GM19238 (cell line): ENCODE results near the gene SOX21.

ENCODE experiments used
- DNase-seq: peaks from one replicate; pipeline ENCODE4 v3.0.0; 2011; ENCODE audit warnings: low spot score; ENCODE audit not compliant: insufficient read length

SOX21 gene

GRCh38 chr13:94709001-94709834, 3.1 kb downstream of the SOX21 start:
- no peak for DNase-seq

GRCh38 chr13:94708031-94708859, 4.1 kb downstream of the SOX21 start:
- DNase-seq, result no peak

- DNase-seq, result no peak
These were observed 4.8 kb downstream of the SOX21 start for GRCh38 chr13:94707400-94708021.

- no peak for DNase-seq
These were observed 5.4 kb downstream of the SOX21 start for GRCh38 chr13:94706843-94707399.

- no peak for DNase-seq
These were observed 6.1 kb downstream of the SOX21 start for GRCh38 chr13:94706101-94706842.

GRCh38 chr13:94705081-94706030, 7.0 kb downstream of the SOX21 start:
- no peak for DNase-seq

GRCh38 chr13:94704377-94705080, 7.8 kb downstream of the SOX21 start:
- DNase-seq, result no peak

- no peak for DNase-seq
These were observed 8.5 kb downstream of the SOX21 start for GRCh38 chr13:94703721-94704314.

GRCh38 chr13:94703271-94703670, 9.1 kb downstream of the SOX21 start:
- no peak for DNase-seq

- DNase-seq, result no peak
These were observed 9.9 kb downstream of the SOX21 start for GRCh38 chr13:94702181-94703041.

- no peak for DNase-seq
These were observed 10.8 kb downstream of the SOX21 start for GRCh38 chr13:94701313-94702180.

GRCh38 chr13:94700536-94700935, 11.8 kb downstream of the SOX21 start:
- no peak for DNase-seq

- DNase-seq, result no peak
These were observed 12.3 kb downstream of the SOX21 start for GRCh38 chr13:94700051-94700535.

- DNase-seq, result no peak
These were observed 16.2 kb downstream of the SOX21 start for GRCh38 chr13:94696171-94696570.

GRCh38 chr13:94692030-94692429, 20.3 kb downstream of the SOX21 start:
- no peak for DNase-seq

- DNase-seq, result no peak
These were observed 28.9 kb downstream of the SOX21 start for GRCh38 chr13:94683409-94683808.

GRCh38 chr13:94682229-94682628, 30.1 kb downstream of the SOX21 start:
- DNase-seq, result no peak
